HG02885 (cell line): Measurements from ENCODE around the gene CTIF.

Experiments used
- ATAC-seq: cut with Tn5 transposase; IDR thresholded peaks from one replicate; pipeline ENCODE4 v1.9.1; 2021; ENCODE audit warnings: mild to moderate bottlenecking; ENCODE audit not compliant: unreplicated experiment, poor library complexity

CTIF gene

GRCh38 chr18:48550101-48550729 lies 11.4 kb downstream of the CTIF start:
- ATAC-seq: no peak

- no peak for ATAC-seq
These were observed 12.3 kb downstream of the CTIF start for GRCh38 chr18:48551100-48551499.

DNA sequence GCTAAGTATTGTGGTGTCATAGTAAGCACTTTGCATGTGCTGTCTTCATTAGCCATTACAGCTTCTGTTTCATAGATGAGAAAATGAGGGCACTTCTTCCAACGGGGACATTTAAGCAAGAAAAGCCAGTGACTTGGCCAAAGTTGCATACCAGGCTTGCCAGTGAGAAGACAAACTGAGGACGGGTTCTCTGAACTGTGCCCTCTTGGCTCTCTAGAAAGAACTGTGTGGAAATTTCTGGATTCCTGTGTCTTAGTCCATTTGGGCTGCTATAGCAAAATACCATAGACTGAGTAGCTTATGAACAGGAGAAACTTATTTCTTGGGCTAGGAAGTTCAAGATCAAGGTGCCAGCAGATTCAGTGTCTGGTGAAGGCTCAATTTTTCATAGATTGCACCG lies 13.3 kb downstream of the CTIF start:
- no peak for ATAC-seq

GRCh38 chr18:48553236-48553635 lies 14.4 kb downstream of the CTIF start:
- ATAC-seq: no peak

DNA sequence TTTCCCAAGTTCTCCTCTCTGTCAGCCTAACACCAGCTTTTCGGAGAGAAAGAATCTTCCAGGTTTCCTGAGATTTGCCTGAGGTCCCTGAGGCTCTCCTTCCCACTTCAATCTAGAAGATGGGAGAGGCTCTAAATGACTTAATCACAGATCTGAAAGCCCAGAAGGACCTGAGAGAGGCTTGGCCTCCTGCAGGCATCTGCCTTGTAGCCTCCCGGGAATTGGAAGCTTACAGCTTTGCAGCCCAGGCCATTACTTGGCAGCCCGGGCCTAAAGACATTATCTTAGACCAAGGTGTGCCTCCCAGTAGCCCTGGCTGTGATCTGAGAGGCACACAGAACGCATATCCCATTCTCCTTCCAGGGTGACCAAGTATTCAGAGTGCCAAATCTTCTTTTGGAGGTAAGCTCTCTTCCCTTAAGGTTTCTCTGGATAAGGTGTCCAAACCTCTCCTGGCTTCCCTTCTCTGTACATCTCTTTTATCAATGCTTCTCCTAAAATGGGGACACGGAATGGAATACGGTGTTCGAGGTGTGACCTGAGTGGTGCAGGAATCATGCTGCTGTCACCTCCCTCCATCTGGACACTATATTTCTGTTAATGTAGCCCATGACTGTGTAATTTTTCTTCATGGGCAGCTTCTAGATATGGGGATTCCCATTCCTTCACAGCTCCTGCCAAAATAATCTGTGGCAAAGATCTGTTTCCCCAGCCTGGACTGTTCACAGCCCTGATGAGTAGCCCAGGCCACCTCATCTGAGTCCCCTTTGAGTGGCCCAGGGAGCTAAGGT lies 16.0 kb downstream of the CTIF start:
- no peak for ATAC-seq

DNA sequence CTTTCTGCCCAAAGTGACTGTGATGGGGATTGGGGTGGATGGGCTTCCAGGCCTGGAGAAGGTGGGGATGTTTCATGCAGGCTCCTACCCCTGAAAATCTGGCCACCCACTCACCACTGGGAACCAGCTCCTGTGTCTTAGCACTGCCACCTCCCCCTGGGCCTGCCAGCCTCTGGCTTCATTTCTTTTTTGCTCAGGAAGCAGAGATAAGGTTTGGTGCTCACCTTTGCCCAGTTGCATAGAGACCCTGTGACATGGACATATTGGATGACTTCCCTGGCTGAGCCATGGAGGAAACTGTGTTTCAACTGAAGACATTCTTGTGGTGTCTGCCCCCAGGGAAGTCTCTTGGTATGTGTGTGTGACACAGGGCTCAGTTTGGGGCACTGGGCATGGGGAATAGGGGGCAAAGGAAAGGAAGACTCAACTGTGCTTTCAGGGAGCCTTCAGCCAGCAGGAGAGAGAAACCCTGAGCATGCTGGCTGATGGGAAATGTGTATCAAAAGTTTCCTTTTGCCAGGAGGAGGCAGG lies 16.7 kb downstream of the CTIF start:
- no peak for ATAC-seq

GRCh38 chr18:48557640-48558174 lies 18.9 kb downstream of the CTIF start:
- ATAC-seq: no peak

GRCh38 chr18:48558248-48558647 lies 19.4 kb downstream of the CTIF start:
- ATAC-seq: no peak

- ATAC-seq: no peak
These were observed 21.7 kb downstream of the CTIF start for GRCh38 chr18:48560491-48560890.

GRCh38 chr18:48562075-48562474 lies 23.2 kb downstream of the CTIF start:
- no peak for ATAC-seq

GRCh38 chr18:48563027-48563426 lies 24.2 kb downstream of the CTIF start:
- no peak for ATAC-seq

DNA sequence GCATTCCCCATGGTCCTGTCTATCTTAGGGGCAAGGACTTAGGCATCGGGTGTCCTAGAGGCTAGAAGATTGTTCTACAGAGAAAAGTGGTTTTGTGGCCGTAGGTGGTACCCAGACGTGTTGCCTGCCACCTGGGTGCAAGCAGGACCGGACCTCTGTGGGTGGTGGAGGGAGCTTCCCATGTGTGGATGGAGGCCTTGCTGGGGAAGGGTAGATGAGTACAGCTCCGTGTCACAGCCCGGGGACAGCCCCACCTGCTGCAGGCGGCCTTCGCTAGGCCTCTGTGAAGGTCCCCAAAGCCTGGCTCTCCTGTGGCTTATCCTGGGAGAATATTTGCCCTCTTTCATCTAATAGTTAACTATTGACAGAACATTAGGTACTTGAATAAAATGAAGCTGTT lies 25.3 kb downstream of the CTIF start:
- ATAC-seq: no peak

DNA sequence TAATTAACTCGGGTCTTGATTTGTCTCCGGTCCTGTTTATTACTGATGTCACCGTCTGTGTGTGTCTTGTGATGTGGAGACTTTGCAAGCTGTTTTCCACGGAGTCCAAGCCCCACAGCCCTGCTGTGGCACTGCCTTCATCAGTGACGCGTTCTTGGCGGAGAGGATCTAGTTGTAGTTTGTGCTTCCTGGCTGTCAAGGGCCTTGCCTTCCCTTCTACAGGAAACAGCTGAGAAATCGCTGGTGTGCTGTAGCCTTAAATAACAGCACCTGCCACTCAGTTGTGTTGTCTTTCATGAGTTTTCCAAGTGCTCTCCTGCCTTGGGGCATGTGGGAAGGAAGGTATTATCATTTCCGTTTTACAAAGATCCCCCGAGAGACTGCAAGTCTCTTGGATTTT lies 26.3 kb downstream of the CTIF start:
- no peak for ATAC-seq

DNA sequence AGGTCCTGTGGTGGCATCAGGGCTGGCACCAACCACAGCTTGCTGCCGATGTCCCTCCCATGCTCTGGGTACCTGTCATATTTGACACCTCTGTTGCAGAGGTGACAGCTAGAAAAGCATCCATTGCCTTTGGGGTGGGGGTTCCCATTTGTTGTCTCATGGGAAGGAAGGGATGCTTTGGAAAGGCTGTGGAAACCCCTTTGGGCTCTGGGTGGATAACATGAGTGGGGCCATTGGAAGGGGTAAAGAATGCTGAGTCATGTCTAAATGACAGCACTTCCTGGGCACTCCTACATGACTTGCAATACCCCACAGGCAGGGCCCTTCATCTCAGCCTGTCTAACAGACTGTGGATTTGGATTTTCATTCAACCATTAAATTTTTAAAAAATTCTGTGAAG lies 27.8 kb downstream of the CTIF start:
- ATAC-seq: no peak

GRCh38 chr18:48567388-48567787 lies 28.6 kb downstream of the CTIF start:
- ATAC-seq: no peak

DNA sequence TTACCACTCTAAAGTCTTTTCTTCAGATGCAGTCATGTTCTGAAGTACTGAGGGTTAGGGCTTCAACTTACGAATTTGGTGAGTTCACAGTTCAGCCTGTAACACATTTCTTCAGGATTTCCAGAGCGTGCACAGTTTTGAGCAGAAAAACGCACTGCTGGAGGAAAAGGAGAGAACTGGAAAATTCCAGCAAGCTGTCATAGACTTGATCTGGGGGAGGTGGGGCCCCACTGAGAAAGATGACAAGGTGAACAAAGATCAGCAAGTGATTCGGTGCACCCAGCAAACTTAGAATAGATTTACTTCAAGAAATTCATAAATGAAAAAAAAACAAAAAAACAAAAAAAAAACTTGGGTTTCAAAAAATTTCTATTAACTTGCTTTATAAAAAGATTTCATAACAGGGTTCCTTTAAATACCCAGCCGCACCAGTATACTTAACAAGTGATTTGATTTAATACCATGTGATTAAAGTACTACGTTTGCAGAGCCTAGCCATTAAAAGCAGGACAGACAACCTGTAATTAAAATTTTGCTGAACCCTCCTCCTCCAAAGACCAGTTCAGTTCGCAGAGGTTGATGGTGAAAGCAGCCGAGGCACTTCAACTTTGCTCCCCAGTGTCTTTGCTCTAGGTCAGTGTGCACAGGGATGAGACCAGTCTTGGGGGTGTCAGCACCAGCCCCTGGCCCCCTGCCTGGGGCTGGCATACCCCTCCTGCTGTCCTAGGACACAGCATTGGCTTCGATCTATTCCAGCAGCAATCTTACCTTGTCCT lies 30.5 kb downstream of the CTIF start:
- ATAC-seq: no peak

DNA sequence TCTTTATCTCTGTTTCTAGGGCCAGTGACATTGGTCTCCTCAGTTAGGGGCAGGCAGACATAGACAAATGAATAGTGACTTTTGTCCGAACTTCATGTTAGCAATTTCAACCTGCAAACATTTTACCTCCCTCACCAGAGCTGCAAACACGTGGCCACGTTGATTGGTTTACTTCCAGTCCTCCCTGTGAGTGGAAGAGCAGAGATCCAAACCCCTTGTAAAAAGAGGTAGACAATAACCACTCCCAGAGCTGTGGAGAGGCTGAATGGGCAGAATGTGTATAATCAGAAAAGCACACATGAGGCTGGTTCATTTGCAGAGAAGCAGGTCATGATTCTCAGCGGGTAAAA lies 31.1 kb downstream of the CTIF start:
- no peak for ATAC-seq

- no peak for ATAC-seq
These were observed 31.5 kb downstream of the CTIF start for GRCh38 chr18:48570313-48570712.

DNA sequence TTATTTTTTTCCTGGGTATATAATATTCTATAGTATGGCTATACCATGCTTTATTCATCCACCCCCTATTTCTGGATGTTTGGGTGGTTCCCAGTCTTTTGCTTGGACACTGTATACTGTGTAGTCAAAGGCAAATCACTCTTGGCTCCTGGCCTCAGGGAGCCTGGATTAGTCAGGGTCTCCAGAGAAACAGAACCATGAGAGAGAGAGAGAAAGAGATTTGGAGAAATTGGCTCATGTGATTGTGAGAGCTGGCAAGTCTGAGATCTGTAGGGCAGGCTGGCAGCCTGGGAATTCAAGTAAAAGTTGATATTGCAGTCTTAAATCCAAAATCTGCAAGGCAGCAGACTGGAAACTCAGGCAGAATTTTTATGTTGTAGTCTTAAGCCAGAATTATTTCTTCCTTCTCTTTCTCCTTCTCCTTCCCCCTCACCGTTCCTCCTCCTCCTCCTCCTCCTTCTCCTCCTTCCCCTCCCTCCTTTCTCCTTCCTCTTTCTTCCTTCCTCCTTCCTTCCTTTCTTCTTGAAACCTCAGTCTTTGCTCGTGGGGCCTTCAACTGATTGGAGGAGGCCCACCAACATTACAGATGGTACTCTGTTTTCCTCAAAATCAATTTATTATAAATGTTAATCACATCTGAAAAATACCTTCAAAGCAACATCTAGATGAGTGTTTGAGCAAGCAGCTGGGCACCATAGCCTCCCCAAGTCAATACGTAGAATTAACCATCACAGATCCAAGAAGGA lies 33.0 kb downstream of the CTIF start:
- no peak for ATAC-seq

GRCh38 chr18:48572402-48573126 lies 33.7 kb downstream of the CTIF start:
- no peak for ATAC-seq
